GM12891 (cell line): ENCODE data around the gene TRIM36.

ENCODE experiments used
- DNase-seq: peaks from one replicate; pipeline ENCODE4 v3.0.0; 2011; ENCODE audit warnings: low spot score; ENCODE audit not compliant: insufficient read length
- FAIRE-seq: peaks from 2 replicates; lab custom pipeline; 2011; peaks lifted over from hg19 to GRCh38; lab: Jason Lieb, UNC
- PAX5 ChIP-seq: IDR thresholded peaks from 2 replicates; pipeline ENCODE4 v1.6.1; 2011; ENCODE audit warnings: low read length, moderate library complexity, mild to moderate bottlenecking; ENCODE audit not compliant: insufficient read depth, severe bottlenecking
- POLR2A ChIP-seq: IDR thresholded peaks from 2 replicates; pipeline ENCODE4 v1.6.1; 2011; ENCODE audit warnings: low read depth, low read length, control low read depth
- POLR2AphosphoS5 ChIP-seq: IDR thresholded peaks from 2 replicates; pipeline ENCODE4 v1.6.1; 2011; ENCODE audit warnings: low read depth, low read length, control low read depth
- POU2F2 ChIP-seq: IDR thresholded peaks from 2 replicates; pipeline ENCODE4 v1.6.1; 2011; ENCODE audit warnings: low read depth, mild to moderate bottlenecking, control low read depth, low read length, moderate library complexity
- SPI1 ChIP-seq: IDR thresholded peaks from 2 replicates; pipeline ENCODE4 v1.6.1; 2011; ENCODE audit warnings: low read depth, low read length, control low read depth
- TAF1 ChIP-seq: IDR thresholded peaks from 2 replicates; pipeline ENCODE4 v1.6.1; 2011; ENCODE audit warnings: low read depth, low read length, control low read depth

The TRIM36 gene

DNA sequence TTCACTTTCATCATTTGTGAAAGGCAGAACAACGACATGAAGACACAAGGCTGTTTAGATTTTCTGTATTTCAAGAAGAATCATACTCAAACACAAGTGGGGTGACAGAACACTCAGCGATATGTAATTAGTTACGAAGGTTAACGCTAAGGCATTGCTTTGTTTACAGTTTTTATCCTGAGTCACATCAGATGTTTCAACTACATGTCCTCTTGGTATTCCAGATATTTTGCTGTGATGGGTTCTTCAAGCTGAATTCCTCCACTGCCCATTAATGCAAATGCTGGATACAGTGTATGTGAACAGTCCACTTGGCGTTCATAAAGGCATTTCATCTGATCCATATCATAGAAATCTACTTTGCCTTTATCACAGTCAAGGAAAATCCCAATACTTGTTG is 43.4 kb downstream of the TRIM36 start:
- FAIRE-seq (no peak), DNase-seq (no peak)
- TF ChIP-seq TAF1, result no peak
- no peak for TF ChIP-seq POLR2AphosphoS5
- TF ChIP-seq PAX5, result no peak
- no peak for TF ChIP-seq SPI1

DNA sequence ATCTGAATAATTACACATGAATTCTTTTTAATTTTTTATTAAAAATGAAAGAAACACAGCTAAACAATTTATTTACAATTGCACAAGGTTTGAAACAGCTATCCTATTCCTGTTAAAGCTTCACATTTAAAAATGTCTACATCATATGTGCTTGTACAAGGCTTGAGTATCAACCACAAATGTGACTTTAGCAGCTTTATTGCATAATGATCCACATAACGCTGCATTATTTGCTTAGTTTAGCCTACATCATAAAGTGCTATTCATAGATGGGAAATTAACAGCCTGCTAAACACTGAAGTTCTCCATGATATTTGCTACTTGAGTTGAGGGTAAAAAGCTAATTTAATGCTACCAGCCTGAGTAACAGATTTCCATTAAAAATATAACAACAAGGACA is 45.0 kb downstream of the TRIM36 start:
- no peak for DNase-seq
- TF ChIP-seq POLR2A (no peak), SPI1 (no peak), PAX5 (no peak), POU2F2 (no peak), TAF1 (no peak), POLR2AphosphoS5 (no peak)
- no peak for FAIRE-seq

DNA sequence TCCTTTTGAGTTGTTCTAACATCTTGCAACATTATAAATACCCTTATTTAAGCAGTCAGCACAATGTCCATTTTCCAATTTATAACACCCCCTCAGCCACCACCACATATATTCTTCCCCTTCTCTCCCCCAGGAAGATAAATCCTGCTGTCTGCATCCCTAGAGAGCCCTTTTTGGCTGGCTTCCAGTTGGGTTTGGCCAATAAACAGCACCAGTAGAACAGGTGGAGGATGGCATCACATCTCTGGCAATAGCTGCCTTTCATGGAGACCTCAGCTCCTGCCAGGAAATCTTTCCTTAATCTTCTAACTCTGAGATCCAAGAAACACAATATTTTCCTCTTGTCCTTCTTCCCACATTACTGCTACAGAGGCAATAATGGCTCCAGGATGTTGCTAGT is 53.7 kb downstream of the TRIM36 start:
- DNase-seq (no peak), FAIRE-seq (no peak)
- TF ChIP-seq POLR2A, result no peak
- no peak for TF ChIP-seq TAF1
- TF ChIP-seq POU2F2, result no peak
- no peak for TF ChIP-seq PAX5
- no peak for TF ChIP-seq SPI1
- no peak for TF ChIP-seq POLR2AphosphoS5

DNA sequence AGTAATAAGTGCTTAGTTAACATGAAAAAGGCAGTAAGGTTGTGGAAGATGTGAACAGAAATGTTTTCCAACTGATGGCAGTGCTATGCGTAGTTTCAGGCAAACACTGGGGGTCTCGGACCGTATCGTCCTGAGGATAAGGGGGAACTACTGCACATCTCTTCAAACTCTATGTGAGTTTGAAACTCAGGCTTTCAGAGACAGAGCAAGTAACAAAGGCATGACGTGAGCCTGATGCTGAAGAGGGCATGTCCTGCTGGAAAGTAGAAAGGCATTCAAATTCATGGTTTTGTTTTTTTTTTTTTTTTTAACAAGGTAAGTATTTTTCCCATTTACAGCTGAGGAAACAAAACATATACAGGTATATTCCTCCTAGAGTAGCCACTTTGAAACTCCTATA is 59.9 kb downstream of the TRIM36 start:
- no peak for FAIRE-seq
- TF ChIP-seq PAX5, result no peak
- TF ChIP-seq SPI1, result no peak
- no peak for TF ChIP-seq TAF1
- no peak for TF ChIP-seq POU2F2
- TF ChIP-seq POLR2AphosphoS5, result no peak
- TF ChIP-seq POLR2A, result no peak
- no peak for DNase-seq

DNA sequence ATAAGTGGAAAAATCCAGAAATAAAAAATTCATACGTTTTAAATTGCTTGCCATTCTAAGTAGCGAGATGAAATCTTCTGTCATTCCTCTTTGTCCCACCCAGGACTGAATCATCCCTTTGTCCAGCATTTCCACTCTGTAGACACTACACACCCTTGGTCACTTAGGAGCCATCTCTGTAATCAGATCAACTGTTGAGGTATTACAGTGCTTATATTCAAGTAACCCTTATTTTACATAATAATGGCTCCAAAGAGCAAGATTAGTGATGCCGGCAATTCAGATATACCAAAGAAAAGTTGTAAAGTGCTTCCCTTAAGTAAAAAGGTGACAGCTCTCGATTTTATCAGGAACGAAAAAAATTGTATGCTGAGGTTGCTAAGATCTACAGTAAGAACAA is 60.4 kb downstream of the TRIM36 start:
- no peak for TF ChIP-seq TAF1
- TF ChIP-seq POU2F2, result no peak
- DNase-seq (no peak), FAIRE-seq (no peak)

DNA sequence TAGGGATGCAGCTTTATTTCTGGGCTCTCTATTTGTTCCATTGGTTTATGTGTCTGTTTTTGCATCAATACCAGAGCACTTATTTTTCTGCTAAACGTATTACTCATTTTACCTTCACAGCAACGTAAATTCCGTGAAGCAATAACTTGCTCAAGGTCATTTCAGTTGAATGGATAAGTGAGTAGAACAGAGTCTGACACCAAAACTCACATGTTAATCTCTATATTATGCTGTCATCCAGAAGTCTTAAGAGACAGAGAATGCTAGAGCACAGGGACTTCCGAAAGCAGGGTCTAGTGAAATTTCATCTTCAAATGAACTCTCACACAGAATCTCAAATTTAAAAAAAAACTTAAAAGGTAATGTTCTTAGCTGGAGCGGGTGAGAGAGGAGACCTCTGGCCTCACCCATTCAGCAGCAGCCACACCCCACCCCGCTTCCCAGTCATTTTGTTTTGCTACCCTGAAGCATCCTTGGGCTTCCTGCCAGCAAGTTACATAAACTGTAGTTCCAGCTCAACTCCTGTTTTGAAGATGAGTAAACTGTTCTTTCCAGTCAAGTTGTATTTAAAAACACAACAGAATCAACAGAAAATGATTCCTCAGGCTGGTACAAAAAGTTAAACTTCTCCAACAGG is 69.3 kb downstream of the TRIM36 start:
- TF ChIP-seq POLR2AphosphoS5 (no peak), POLR2A (no peak), SPI1 (no peak), POU2F2 (no peak), PAX5 (no peak), TAF1 (no peak)
- FAIRE-seq, result no peak

DNA sequence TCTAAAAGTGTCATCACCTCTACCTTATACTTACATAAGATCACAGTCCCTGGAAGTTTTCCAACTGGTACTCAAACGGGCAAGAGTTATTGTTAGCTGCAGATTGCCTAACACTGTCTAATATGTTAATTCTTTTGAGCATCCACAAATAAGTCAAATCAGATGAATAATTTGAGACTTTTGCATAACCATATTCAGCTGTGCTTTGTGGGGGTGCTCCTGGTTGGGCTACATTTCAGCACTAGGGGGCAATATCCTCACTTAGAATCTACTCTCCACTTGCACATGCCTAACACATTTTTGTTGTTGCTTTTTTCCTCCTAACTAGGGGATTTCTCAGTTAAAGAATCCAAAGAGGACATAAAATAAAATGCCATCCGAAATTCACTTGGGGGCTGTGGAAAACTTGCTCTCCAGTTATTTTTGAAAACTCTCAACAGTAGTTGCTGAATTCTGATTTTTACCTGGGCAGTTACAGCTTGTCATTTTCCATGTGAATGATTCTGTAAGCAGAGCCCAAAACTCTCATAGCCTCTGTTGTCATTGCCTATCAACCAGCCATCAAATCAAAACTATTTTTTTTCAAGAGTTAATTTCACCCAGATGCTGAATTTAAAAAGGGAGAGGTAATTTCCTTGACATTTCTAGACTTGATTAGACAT is 71.5 kb downstream of the TRIM36 start:
- no peak for TF ChIP-seq POLR2A
- TF ChIP-seq POU2F2, result no peak
- no peak for TF ChIP-seq TAF1
- TF ChIP-seq POLR2AphosphoS5, result no peak
- TF ChIP-seq SPI1, result no peak
- FAIRE-seq, result peak; percentile 83
- peak; percentile 26 for DNase-seq

More for the DNA sequence above, 69.3 kb downstream of the TRIM36 start:
- no peak for DNase-seq

DNA sequence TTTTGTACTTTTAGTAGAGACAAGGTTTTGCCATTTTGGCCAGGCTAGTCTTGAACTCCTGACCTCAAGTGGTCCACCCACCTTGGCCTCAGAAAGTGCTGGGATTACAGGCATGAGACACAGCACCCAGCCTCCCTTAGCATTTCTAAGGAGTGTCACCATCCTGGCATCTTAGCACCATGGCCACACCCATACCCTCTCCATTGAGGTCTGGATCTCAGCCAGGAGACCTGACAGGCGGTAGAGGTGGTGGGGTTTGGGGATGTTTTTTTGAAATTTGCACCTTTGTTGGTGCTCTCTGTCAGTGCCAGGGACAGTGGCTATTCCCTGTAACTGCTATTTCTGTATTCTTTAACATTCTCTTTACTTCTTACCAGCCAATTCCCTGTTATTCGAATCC is 72.5 kb downstream of the TRIM36 start:
- no peak for TF ChIP-seq SPI1
- TF ChIP-seq PAX5, result no peak
- TF ChIP-seq POLR2A, result no peak
- TF ChIP-seq TAF1, result no peak
- DNase-seq, result no peak
- peak; percentile 13 for FAIRE-seq

DNA sequence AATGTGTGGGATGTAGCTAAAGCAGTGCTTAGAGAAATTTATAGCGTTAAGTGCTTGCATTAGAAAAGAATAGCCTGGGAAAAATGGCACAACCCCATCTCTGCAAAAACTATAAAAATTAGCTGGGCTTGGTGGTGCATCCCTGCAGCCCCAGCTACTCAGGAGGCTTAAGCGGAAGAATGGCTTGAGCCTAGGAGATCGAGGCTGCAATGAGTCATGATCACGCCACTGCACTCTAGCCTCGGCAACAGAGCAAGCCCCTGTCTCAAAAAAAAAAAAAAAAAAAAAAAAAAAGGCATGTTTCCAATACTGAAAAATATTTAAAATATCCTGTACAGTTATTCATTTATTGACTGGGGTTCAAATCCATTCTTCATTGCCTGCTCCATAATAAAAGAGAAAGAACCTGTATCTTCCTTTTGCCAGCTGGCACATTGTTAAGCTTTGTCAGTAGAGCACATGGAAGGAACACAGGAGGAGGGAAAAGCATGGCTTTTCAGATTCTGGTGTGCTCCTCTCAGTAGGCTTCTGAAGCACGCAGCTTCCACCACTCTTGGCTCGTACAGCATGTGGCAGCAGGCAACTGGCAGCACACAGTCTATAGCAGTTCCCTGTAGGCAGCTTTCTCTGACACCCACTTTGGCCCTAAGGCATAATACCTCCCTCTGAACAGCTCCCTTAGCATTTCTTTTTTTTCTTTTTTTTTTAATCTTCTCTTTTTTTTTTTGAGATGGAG is 73.5 kb downstream of the TRIM36 start:
- FAIRE-seq (no peak), DNase-seq (no peak)
- TF ChIP-seq TAF1, result no peak
- no peak for TF ChIP-seq SPI1
- TF ChIP-seq POU2F2, result no peak
- no peak for TF ChIP-seq PAX5
- TF ChIP-seq POLR2A, result no peak
- no peak for TF ChIP-seq POLR2AphosphoS5

DNA sequence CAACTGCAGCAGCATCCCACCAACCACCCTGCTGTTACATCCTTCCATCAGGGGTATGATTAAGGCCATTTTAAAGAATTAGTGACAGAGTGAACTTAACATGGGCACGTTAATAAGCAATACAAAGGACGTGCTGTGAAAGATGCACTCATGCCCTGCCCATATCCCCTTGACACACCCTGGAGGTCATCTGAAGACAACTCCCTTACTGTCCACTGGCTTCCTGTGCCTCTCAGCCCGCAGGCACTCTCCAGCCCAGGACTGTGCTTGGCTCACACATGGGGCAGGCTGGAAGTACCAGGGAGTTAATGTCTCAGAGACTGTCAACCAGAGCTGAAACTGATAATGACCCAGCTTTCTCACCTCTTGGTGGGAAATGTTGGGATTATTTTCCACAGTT is 81.8 kb downstream of the TRIM36 start:
- no peak for DNase-seq
- FAIRE-seq, result no peak
- TF ChIP-seq POLR2A (no peak), POLR2AphosphoS5 (no peak), SPI1 (no peak), PAX5 (no peak), POU2F2 (no peak), TAF1 (no peak)
